Nephron progenitor cell (in vitro differentiated cells): Measurements from ENCODE around the gene ENTR1.

Source experiments
- DNase-seq: peaks from one replicate; pipeline ENCODE4 v3.0.0; 2021
- H3K27ac Mint-ChIP-seq: 2 replicates; pipeline ENCODE4 v1.8.0; 2021; ENCODE audit warnings: mild to moderate bottlenecking, moderate library complexity, mixed read lengths
- H3K27me3 Mint-ChIP-seq: 2 replicates; pipeline ENCODE4 v1.8.0; 2021; ENCODE audit warnings: mild to moderate bottlenecking, low read depth, mixed read lengths; ENCODE audit not compliant: poor library complexity
- H3K36me3 Mint-ChIP-seq: 2 replicates; pipeline ENCODE4 v1.8.0; 2021; ENCODE audit warnings: low read depth, mixed read lengths
- H3K4me1 Mint-ChIP-seq: 2 replicates; pipeline ENCODE4 v1.8.0; 2021; ENCODE audit warnings: mixed read lengths
- H3K4me3 Mint-ChIP-seq: 2 replicates; pipeline ENCODE4 v1.8.0; 2021; ENCODE audit warnings: mild to moderate bottlenecking, moderate library complexity, mixed read lengths
- H3K9me3 Mint-ChIP-seq: 2 replicates; pipeline ENCODE4 v1.8.0; 2021; ENCODE audit warnings: mild to moderate bottlenecking, moderate library complexity, mixed read lengths
- CTCF ChIP-seq: fragments of 200-600 bp; sonication (generic); IDR thresholded peaks from 2 replicates; pipeline ENCODE4 v1.5.0; 2021; ENCODE audit warnings: antibody characterized with exemption

ENTR1 gene

GRCh38 chr9:136436055-136436634, 25.7 kb upstream of the ENTR1 start:
- H3K4me1 Mint-ChIP-seq, result peaks cover 35% of the 10 kb centered on the region
- H3K27ac Mint-ChIP-seq, result peak overlapping the region; percentile 87
- no peaks in the 10 kb centered on the region for H3K27me3 Mint-ChIP-seq
- H3K4me3 Mint-ChIP-seq, result peak overlapping the region; percentile 87
- peaks cover 25% of the 10 kb centered on the region for H3K36me3 Mint-ChIP-seq
- no peaks in the 10 kb centered on the region for H3K9me3 Mint-ChIP-seq
- no peak for DNase-seq
- TF ChIP-seq CTCF, result no peak

DNA sequence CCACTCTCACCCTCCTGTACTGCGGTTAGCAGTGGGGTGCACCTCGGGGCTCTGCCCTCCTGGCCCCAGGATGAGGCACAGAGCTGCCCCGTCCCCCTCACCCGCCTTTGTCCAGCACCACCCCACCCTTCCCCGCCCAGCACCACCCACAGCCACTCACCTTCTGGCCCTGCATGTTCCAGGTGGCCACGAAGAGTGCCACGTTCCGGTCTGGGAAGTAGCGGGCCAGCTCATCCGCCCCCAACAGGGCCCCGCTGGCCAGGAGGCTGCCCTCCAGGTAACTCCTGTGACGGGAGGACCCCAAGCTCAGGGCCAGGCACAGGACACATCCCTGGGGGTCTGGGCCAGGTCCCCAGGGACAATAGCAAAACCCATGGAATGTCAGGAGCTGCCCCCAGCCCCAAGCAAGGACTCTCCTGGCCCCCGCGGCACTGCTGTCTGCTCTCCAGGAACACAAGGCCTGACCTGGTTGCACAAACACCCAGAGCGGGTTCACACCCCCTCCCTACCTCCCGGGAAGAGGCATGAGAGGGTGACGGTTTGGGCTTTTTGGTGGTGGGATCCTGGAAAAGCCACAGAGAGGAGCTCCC, 24.3 kb upstream of the ENTR1 start:
- Mint-ChIP-seq H3K36me3 (peaks cover 14% of the 10 kb centered on the region), H3K9me3 (no peaks in the 10 kb centered on the region), H3K4me1 (peaks cover 29% of the 10 kb centered on the region), H3K4me3 (no peak overlapping the region), H3K27me3 (no peaks in the 10 kb centered on the region), H3K27ac (no peak overlapping the region)
- no peak for TF ChIP-seq CTCF
- DNase-seq, result no peak

- Mint-ChIP-seq H3K27me3 (no peaks in the 10 kb centered on the region), H3K4me1 (peaks cover 29% of the 10 kb centered on the region), H3K36me3 (peaks cover 14% of the 10 kb centered on the region), H3K27ac (no peak overlapping the region), H3K9me3 (no peaks in the 10 kb centered on the region), H3K4me3 (no peak overlapping the region)
- DNase-seq, result no peak
- TF ChIP-seq CTCF, result no peak
These were observed 23.6 kb upstream of the ENTR1 start for GRCh38 chr9:136433849-136434579.

- H3K27ac Mint-ChIP-seq, result no peak overlapping the region
These were observed 22.8 kb upstream of the ENTR1 start for GRCh38 chr9:136433043-136433715.

GRCh38 chr9:136432591-136432990, 22.2 kb upstream of the ENTR1 start:
- H3K9me3 Mint-ChIP-seq, result no peaks in the 10 kb centered on the region
- TF ChIP-seq CTCF, result no peak
- no peak overlapping the region for H3K27ac Mint-ChIP-seq

More at GRCh38 chr9:136433043-136433715, 22.8 kb upstream of the ENTR1 start:
- Mint-ChIP-seq H3K36me3 (peaks cover 19% of the 10 kb centered on the region), H3K4me1 (peaks cover 26% of the 10 kb centered on the region), H3K4me3 (no peak overlapping the region), H3K27me3 (no peaks in the 10 kb centered on the region), H3K9me3 (no peaks in the 10 kb centered on the region)
- no peak for DNase-seq
- no peak for TF ChIP-seq CTCF

More at GRCh38 chr9:136432591-136432990, 22.2 kb upstream of the ENTR1 start:
- no peak for DNase-seq
- peaks cover 20% of the 10 kb centered on the region for H3K4me1 Mint-ChIP-seq
- H3K36me3 Mint-ChIP-seq, result peaks cover 19% of the 10 kb centered on the region
- no peak overlapping the region for H3K4me3 Mint-ChIP-seq
- no peaks in the 10 kb centered on the region for H3K27me3 Mint-ChIP-seq
